Measurements from ENCODE around the gene HMGA1.
A peak's percentile ranks its signal among the peaks of the same experiment; 100 is the strongest.

Gene HMGA1

GRCh38 chr6:34218691-34219090 lies 18.0 kb upstream of the HMGA1 start:
- no peaks in the 10 kb centered on the region for H4K20me1 ChIP-seq (ENCODE audit: insufficient read depth)
- no peak overlapping the region for H3K27ac ChIP-seq
- H3K4me1 ChIP-seq (ENCODE audit: low read depth, poor library complexity, severe bottlenecking) = peaks cover 5% of the 10 kb centered on the region
- no peak for TF ChIP-seq CTCF (conservative IDR thresholded peaks at IDR 0.05; ENCODE audit: low read depth, low read length)
- no peaks in the 10 kb centered on the region for H3K36me3 ChIP-seq (ENCODE audit: insufficient read depth)
- no peaks in the 10 kb centered on the region for H3K79me2 ChIP-seq (ENCODE audit: insufficient read depth, low read depth)
- H3K27me3 ChIP-seq (ENCODE audit: insufficient read depth, low read depth) = no peaks in the 10 kb centered on the region
- H3K4me3 ChIP-seq (IDR thresholded peaks at IDR 0.05; ENCODE audit: insufficient read depth, low read depth, low read length) = no peak overlapping the region
- no peak overlapping the region for H3K9ac ChIP-seq
- H3K4me2 ChIP-seq = no peak overlapping the region
- no peak overlapping the region for H2AFZ ChIP-seq (ENCODE audit: low read depth)

GRCh38 chr6:34223381-34223955 lies 13.2 kb upstream of the HMGA1 start:
- no peak overlapping the region for H3K4me3 ChIP-seq (IDR thresholded peaks at IDR 0.05; ENCODE audit: insufficient read depth, low read depth, low read length)
- no peaks in the 10 kb centered on the region for H3K36me3 ChIP-seq (ENCODE audit: insufficient read depth)
- H3K4me2 ChIP-seq = peak overlapping the region; percentile 46; the same call in 1 of the 2 replicates
- H3K27me3 ChIP-seq (ENCODE audit: insufficient read depth, low read depth) = no peaks in the 10 kb centered on the region
- H3K4me1 ChIP-seq (ENCODE audit: low read depth, poor library complexity, severe bottlenecking) = peaks cover 6% of the 10 kb centered on the region
- no peak overlapping the region for H3K9ac ChIP-seq
- no peak overlapping the region for H3K27ac ChIP-seq
- no peak for TF ChIP-seq CTCF (conservative IDR thresholded peaks at IDR 0.05; ENCODE audit: low read depth, low read length)
- no peaks in the 10 kb centered on the region for H4K20me1 ChIP-seq (ENCODE audit: insufficient read depth)
- H2AFZ ChIP-seq (ENCODE audit: low read depth) = peak overlapping the region; percentile 54; the same call in 1 of the 2 replicates
- H3K79me2 ChIP-seq (ENCODE audit: insufficient read depth, low read depth) = no peaks in the 10 kb centered on the region

DNA sequence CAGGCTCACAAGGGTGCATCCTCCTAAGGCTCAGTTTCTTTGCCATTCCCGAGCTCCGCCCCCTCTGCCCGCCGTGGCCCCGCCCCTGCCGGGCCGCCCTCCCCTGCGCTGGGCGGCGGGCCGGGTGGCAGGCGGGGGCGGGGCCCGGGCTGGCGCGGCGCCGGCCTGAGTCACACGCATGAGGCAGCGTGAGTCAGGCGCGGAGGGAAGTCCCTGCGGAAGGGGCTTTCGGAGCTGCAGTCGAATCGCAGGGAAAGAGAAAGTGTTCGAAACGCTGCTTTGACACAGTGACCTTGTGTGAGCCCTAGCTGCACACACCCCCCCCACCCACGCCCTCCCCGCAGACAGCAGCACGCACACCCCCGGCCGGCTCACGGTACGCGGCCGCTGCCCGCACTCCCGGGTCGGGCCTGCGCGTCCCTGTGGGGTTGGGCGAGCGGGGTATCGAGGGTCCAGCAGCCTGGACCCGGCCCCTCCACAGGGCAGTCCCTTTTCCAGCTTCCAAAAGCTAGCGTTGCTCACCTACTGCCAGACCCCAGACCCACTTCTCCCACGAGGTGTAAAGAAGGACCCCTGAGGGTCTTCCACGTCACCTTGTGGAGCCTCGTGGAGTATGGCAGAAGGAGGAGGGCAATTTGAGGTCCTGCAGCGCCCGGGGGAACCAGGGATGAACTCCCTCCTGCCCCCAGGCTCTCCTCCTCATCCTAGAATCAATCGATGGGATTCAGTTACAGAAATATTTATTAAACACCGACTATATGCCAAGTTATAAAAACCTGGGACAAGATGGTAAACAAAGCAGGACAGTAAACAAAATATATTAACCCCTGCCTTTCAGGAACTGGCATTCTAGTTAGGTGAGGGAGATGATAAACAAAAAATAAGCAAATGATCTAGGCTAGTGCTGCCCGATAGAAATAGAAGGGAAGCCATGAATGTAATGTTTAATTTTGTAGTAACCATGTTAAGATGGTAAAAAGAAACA lies 12.4 kb upstream of the HMGA1 start:
- Histone ChIP-seq H3K27ac (peak overlapping the region; percentile 69), H3K9ac (peak overlapping the region; percentile 92), H3K4me1 (ENCODE audit: low read depth, poor library complexity, severe bottlenecking) (peaks cover 6% of the 10 kb centered on the region), H2AFZ (ENCODE audit: low read depth) (peak overlapping the region; percentile 93), H3K4me3 (IDR thresholded peaks at IDR 0.05; ENCODE audit: insufficient read depth, low read depth, low read length) (peak overlapping the region; percentile 36), H3K36me3 (ENCODE audit: insufficient read depth) (no peaks in the 10 kb centered on the region), H4K20me1 (ENCODE audit: insufficient read depth) (no peaks in the 10 kb centered on the region), H3K79me2 (ENCODE audit: insufficient read depth, low read depth) (no peaks in the 10 kb centered on the region), H3K27me3 (ENCODE audit: insufficient read depth, low read depth) (no peaks in the 10 kb centered on the region), H3K4me2 (peak overlapping the region; percentile 74)
- TF ChIP-seq CTCF (conservative IDR thresholded peaks at IDR 0.05; ENCODE audit: low read depth, low read length) = no peak

DNA sequence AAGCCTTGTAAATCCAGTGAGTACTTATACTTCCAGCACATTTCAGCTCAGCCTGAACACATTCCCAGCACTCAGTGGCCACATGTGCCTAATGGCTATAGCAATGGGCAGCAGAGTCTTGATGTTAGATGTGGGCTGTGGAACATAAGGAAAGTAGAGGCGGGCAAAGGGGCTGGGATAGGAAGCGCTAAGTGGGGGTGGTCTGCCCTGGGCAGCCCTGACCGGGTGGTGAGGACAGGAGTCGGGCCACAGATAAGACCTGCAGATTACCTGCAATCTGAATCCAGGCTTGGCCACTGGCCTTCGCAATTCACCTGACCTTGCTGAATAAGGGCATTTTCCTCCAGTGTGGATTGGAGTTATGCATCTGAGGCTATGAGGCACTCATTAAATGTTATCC lies 11.1 kb upstream of the HMGA1 start:
- H3K4me2 ChIP-seq = no peak overlapping the region
- no peaks in the 10 kb centered on the region for H3K36me3 ChIP-seq (ENCODE audit: insufficient read depth)
- no peak for TF ChIP-seq CTCF (conservative IDR thresholded peaks at IDR 0.05; ENCODE audit: low read depth, low read length)
- H3K9ac ChIP-seq = no peak overlapping the region
- H3K27ac ChIP-seq = no peak overlapping the region
- H3K79me2 ChIP-seq (ENCODE audit: insufficient read depth, low read depth) = no peaks in the 10 kb centered on the region
- H4K20me1 ChIP-seq (ENCODE audit: insufficient read depth) = no peaks in the 10 kb centered on the region
- no peak overlapping the region for H3K4me3 ChIP-seq (IDR thresholded peaks at IDR 0.05; ENCODE audit: insufficient read depth, low read depth, low read length)
- peaks cover 6% of the 10 kb centered on the region for H3K4me1 ChIP-seq (ENCODE audit: low read depth, poor library complexity, severe bottlenecking)
- no peaks in the 10 kb centered on the region for H3K27me3 ChIP-seq (ENCODE audit: insufficient read depth, low read depth)
- no peak overlapping the region for H2AFZ ChIP-seq (ENCODE audit: low read depth)

Data from KMS-11 (cell line).